ENCODE results near the gene TIMP4. TPM values are rescaled to one million over a fixed set of nuclear protein-coding genes. Genes with fewer than 3 reads are reported as not detected.

The TIMP4 gene
- total and polyA plus RNA-seq, 7 donors: 3.5 to 25.0 (median 10.2) TPM

GRCh38 chr3:12175137-12175593 is 16.5 kb upstream of the TIMP4 start:
- intact Hi-C loops (cut with DNase I): loop anchor here (1.0 kb wide), 1 partner anchor 36 kb away; no protein-coding TSS in a partner anchor
- Histone ChIP-seq H3K4me1 (no peaks in the 10 kb centered on the region), H3K36me3 (no peaks in the 10 kb centered on the region), H3K27ac (no peak overlapping the region), H3K4me3 (no peak overlapping the region), H3K9me3 (peaks cover 0 to 4% (median 0%) of the 10 kb centered on the region in 4 donors), H3K27me3 (no peaks in the 10 kb centered on the region)
- TF ChIP-seq POLR2A (IDR thresholded peaks at IDR 0.05) (no peak), EP300 (IDR thresholded peaks at IDR 0.05) (no peak), POLR2AphosphoS5 (IDR thresholded peaks at IDR 0.05) (no peak)
- TF ChIP-seq, protein P1, sequence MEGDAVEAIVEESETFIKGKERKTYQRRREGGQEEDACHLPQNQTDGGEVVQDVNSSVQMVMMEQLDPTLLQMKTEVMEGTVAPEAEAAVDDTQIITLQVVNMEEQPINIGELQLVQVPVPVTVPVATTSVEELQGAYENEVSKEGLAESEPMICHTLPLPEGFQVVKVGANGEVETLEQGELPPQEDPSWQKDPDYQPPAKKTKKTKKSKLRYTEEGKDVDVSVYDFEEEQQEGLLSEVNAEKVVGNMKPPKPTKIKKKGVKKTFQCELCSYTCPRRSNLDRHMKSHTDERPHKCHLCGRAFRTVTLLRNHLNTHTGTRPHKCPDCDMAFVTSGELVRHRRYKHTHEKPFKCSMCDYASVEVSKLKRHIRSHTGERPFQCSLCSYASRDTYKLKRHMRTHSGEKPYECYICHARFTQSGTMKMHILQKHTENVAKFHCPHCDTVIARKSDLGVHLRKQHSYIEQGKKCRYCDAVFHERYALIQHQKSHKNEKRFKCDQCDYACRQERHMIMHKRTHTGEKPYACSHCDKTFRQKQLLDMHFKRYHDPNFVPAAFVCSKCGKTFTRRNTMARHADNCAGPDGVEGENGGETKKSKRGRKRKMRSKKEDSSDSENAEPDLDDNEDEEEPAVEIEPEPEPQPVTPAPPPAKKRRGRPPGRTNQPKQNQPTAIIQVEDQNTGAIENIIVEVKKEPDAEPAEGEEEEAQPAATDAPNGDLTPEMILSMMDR (IDR thresholded peaks at IDR 0.05): no peak
- 90 to 98% methylated on average over 1 of the region's 1 CpG for WGBS, 2 donors
- no peak for DNase-seq

- peak; percentile 62 for DNase-seq
- Histone ChIP-seq H3K27ac (no peak overlapping the region), H3K27me3 (no peaks in the 10 kb centered on the region), H3K36me3 (no peaks in the 10 kb centered on the region), H3K4me1 (no peaks in the 10 kb centered on the region), H3K4me3 (no peak overlapping the region), H3K9me3 (peaks cover 0 to 4% (median 0%) of the 10 kb centered on the region in 4 donors)
- WGBS, 2 donors: 71 to 78% methylated on average over 2 of the region's 2 CpGs
- TF ChIP-seq POLR2AphosphoS5 (IDR thresholded peaks at IDR 0.05) (no peak), POLR2A (IDR thresholded peaks at IDR 0.05) (no peak), EP300 (IDR thresholded peaks at IDR 0.05) (no peak)
- TF ChIP-seq, protein P1 (IDR thresholded peaks at IDR 0.05): no peak
- intact Hi-C loops (cut with DNase I): no loop called here
Measured at GRCh38 chr3:12170207-12170606, 11.5 kb upstream of the TIMP4 start.

DNA sequence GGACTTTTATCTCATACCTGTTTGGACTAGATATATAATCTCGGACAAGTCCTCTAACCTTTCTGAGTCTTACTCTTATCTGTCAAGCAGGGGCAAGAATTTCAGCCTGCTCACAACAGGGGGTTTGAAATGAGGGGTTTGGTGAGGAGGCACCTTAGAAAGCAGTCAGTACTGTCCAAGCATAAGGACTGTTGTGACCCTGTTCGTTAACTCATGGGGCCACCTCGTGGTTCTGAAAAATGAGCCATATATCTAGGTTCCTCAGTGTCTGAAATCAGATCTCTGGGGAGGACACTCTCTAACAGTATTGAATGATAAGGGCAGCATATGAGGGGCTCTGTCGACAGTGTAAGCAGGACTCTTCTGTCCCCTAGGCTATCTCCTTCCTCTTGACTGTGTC is 7.2 kb upstream of the TIMP4 start:
- H3K4me3 ChIP-seq: no peak overlapping the region
- H3K27me3 ChIP-seq: no peaks in the 10 kb centered on the region
- no peaks in the 10 kb centered on the region for H3K4me1 ChIP-seq
- no peaks in the 10 kb centered on the region for H3K9me3 ChIP-seq
- H3K36me3 ChIP-seq: no peaks in the 10 kb centered on the region
- DNase-seq: no peak
- 83 to 86% methylated on average over 4 of the region's 4 CpGs for WGBS, 2 donors
- intact Hi-C loops (cut with DNase I): no loop called here
- H3K27ac ChIP-seq: no peak overlapping the region
- no peak for TF ChIP-seq POLR2AphosphoS5 (IDR thresholded peaks at IDR 0.05)

GRCh38 chr3:12159227-12159601 is 502 bp upstream of the TIMP4 start:
- H3K27me3 ChIP-seq: peaks cover 0 to 25% (median 4%) of the 10 kb centered on the region in 3 donors
- H3K4me1 ChIP-seq: peaks cover 0 to 14% (median 9%) of the 10 kb centered on the region in 4 donors
- H3K9me3 ChIP-seq: no peaks in the 10 kb centered on the region
- H3K27ac ChIP-seq: peak overlapping the region; percentile 59 to 78 (median 62)
- TF ChIP-seq POLR2AphosphoS5 (IDR thresholded peaks at IDR 0.05): peak in 2 of 4 donors; percentile 19 to 31
- no peak for TF ChIP-seq EP300 (IDR thresholded peaks at IDR 0.05)
- DNase-seq: no peak
- H3K4me3 ChIP-seq: peak overlapping the region in 3 of 4 donors; percentile 38 to 47 (median 47)
- intact Hi-C loops (cut with DNase I): no loop called here
- 24 to 52% methylated on average over 4 of the region's 4 CpGs for WGBS, 2 donors
- no peaks in the 10 kb centered on the region for H3K36me3 ChIP-seq

DNA sequence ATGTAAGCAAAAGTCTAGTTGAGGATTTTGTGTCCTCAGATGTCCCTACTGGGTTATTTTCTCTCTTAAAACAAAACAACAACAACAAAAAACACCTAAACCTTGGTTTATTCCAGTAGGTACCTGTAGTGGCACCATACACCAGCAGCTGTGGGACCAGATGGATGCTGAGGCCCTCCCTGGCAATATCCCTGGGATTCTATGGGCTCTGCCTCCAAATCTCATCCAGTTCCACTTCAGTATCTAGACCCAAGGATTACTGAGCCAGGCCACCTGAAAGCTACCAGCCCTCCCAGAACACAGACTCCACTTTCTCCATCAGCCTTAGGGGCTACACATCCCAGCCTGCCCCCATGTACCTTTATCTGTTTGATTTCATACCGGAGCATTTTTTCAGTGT is 1.7 kb downstream of the TIMP4 start:
- H3K27me3 ChIP-seq: peaks cover 0 to 25% (median 4%) of the 10 kb centered on the region in 3 donors
- H3K9me3 ChIP-seq: no peaks in the 10 kb centered on the region
- DNase-seq: no peak
- H3K36me3 ChIP-seq: no peaks in the 10 kb centered on the region
- intact Hi-C loops (cut with DNase I): no loop called here
- peaks cover 0 to 14% (median 9%) of the 10 kb centered on the region in 4 donors for H3K4me1 ChIP-seq
- no peak for TF ChIP-seq EP300 (IDR thresholded peaks at IDR 0.05)
- TF ChIP-seq POLR2AphosphoS5 (IDR thresholded peaks at IDR 0.05): no peak
- TF ChIP-seq POLR2A (IDR thresholded peaks at IDR 0.05): no peak
- TF ChIP-seq, protein P1 (IDR thresholded peaks at IDR 0.05): no peak
- no peak overlapping the region for H3K27ac ChIP-seq
- H3K4me3 ChIP-seq: peak overlapping the region in 1 of 4 donors; percentile 47
- 96% methylated on average over 1 of the region's 1 CpG for WGBS, 2 donors

DNA sequence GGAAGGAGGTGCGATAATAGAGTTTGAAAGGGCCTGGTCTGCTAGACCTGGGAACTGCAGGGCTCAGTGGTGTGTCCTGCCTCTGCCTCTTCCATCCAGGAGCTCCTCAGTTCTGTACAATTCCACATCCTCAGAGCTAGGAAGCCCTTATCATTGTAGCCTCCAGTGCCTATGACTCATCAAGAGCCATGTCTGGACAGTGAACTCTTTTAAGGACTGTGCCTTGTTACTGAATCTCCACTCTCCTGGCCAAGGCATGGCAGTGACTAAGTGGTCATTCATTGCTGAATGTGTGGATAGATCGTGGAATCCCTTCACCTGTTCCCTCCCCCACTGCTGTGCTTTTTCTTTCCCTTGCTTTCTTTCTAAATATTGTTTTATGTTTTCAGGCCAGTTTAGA is 2.9 kb downstream of the TIMP4 start:
- DNase-seq: no peak
- intact Hi-C loops (cut with DNase I): no loop called here
- Histone ChIP-seq H3K4me1 (peaks cover 0 to 14% (median 9%) of the 10 kb centered on the region in 4 donors), H3K36me3 (no peaks in the 10 kb centered on the region), H3K9me3 (no peaks in the 10 kb centered on the region), H3K27me3 (peaks cover 0 to 25% (median 4%) of the 10 kb centered on the region in 3 donors), H3K4me3 (no peak overlapping the region), H3K27ac (no peak overlapping the region)
- TF ChIP-seq POLR2AphosphoS5 (IDR thresholded peaks at IDR 0.05): peak in 1 of 4 donors; percentile 17
- TF ChIP-seq POLR2A (IDR thresholded peaks at IDR 0.05): no peak
- no peak for TF ChIP-seq EP300 (IDR thresholded peaks at IDR 0.05)
- WGBS, 2 donors: 89 to 92% methylated on average over 2 of the region's 2 CpGs
